Activated CD4-positive, alpha-beta T cell treated with anti-CD3 and anti-CD28 coated beads for 36 hours (primary cell): ENCODE measurements around the gene DNASE1L2. TPM values are rescaled to one million over a fixed set of nuclear protein-coding genes. Genes with fewer than 3 reads are reported as not detected.

Experiments used
- ATAC-seq: fragments of 200-7000 bp; cut with Tn5 transposase; one replicate; pipeline ENCODE4 v1.10.0; 2021; ENCODE audit warnings: mild to moderate bottlenecking, moderate library complexity
- CTCF ChIA-PET: fragments of 350-600 bp; sonication (Branson Sonifier 250); formaldehyde crosslinking; loops from one replicate; lab custom pipeline; 2021; ENCODE audit warnings: antibody characterized with exemption; lab: Charles Lee
- POLR2A ChIA-PET: fragments of 350-600 bp; sonication (Branson Sonifier 250); formaldehyde crosslinking; loops from one replicate; lab custom pipeline; 2021; ENCODE audit warnings: antibody characterized with exemption, inconsistent platforms; lab: Charles Lee
- DNase-seq: peaks from one replicate; pipeline ENCODE4 v3.0.0-alpha.2; 2020
- H3K27ac Mint-ChIP-seq: one replicate; pipeline ENCODE4 v1.8.0; 2021; ENCODE audit warnings: mixed read lengths
- H3K27me3 Mint-ChIP-seq: one replicate; pipeline ENCODE4 v1.8.0; 2021; ENCODE audit warnings: mixed read lengths
- H3K36me3 Mint-ChIP-seq: one replicate; pipeline ENCODE4 v1.8.0; 2021; ENCODE audit warnings: low read depth, mixed read lengths
- H3K4me1 Mint-ChIP-seq: one replicate; pipeline ENCODE4 v1.8.0; 2021; ENCODE audit warnings: mixed read lengths
- H3K4me3 Mint-ChIP-seq: one replicate; pipeline ENCODE4 v1.8.0; 2021; ENCODE audit warnings: mild to moderate bottlenecking, moderate library complexity, mixed read lengths
- H3K9me3 Mint-ChIP-seq: one replicate; pipeline ENCODE4 v1.8.0; 2021; ENCODE audit warnings: low read depth, mixed read lengths
- intact Hi-C, 2 experiments: fragments of 100-400 bp; cut with DNase I in 1 of 2; cut with micrococcal nuclease in 1 of 2; formaldehyde crosslinking; loops; one replicate each; pipeline versions ENCODE4 v1.14.2 to v1.15.1; 2022 to 2024; cut with DNase I, micrococcal nuclease
- total RNA-seq, 2 experiments: library from RNA; stranded (reverse); gene quantifications; one replicate each; pipeline ENCODE4 v1.2.3, GENCODE V29; 2021

The DNASE1L2 gene
- total RNA-seq, 2 experiments from 2014 or later = 0.51 to 0.55 TPM

DNA sequence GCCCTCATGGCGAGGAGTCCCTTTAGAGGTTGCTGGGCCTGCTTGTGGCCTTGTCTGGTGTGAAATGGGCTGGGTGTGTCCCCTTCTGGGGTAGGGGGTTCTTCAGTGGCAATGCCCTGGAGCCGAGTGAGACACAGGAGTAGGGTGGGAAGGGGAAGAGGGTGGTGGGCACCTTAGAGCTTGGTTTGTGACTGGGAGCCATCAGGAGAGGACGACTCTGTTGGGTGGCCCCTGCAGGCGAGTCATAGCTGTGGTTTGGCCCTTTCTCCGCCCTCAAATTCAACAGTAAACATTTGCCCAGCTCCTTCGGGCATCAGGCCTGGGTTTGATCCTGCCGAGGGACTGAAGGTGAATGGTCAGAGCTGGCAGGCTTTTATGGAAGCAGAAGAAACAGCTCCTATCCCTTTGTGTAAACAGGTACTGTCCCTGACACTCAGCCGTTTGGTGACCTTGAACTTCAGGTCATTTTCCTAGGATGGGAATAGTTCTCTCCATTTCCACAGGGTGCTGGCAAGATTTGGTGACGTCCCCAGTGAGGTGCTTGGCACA, 9.9 kb upstream of the DNASE1L2 start:
- Mint-ChIP-seq H3K4me1 (peaks cover 15% of the 10 kb centered on the region), H3K27ac (no peak overlapping the region), H3K27me3 (no peaks in the 10 kb centered on the region), H3K4me3 (no peak overlapping the region), H3K36me3 (peaks cover 18% of the 10 kb centered on the region), H3K9me3 (no peaks in the 10 kb centered on the region)
- intact Hi-C loops = loop anchor here in 1 of 2 experiments (10.0 kb wide), 1 partner anchor 528 kb away; the partner anchor contains the start of gene SRRM2
- ATAC-seq = no peak
- CTCF ChIA-PET = interaction anchor here (0.6 kb wide), 1 partner anchor 32 kb away, joined by 3 read pairs; no protein-coding TSS in a partner anchor
- no peak for DNase-seq
- POLR2A ChIA-PET = no interaction called here

DNA sequence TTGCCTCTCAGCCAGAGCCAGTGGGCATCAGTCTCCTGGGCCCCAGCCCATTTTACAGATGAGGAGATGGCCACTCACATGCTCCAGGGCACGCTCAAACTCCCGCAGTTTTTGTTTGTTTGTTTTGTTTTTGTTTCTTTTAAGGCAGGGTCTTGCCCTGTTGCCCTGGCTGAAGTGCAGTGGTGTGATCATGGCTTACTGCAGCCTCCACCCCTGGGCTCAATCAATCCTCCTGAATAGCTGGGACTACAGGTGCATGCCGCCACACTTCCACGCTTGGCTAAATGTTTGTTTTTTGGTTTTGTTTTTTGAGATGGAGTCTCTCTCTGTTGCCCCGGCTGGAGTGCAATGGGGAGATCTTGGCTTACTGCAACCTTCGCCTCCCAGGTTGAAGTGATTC, 9.3 kb upstream of the DNASE1L2 start:
- DNase-seq (no peak), ATAC-seq (no peak)
- POLR2A ChIA-PET = interaction anchor here (0.8 kb wide), 1 partner anchor 28 kb away, joined by 3 read pairs; no protein-coding TSS in a partner anchor
- CTCF ChIA-PET = no interaction called here
- no peaks in the 10 kb centered on the region for H3K9me3 Mint-ChIP-seq
- no peak overlapping the region for H3K4me3 Mint-ChIP-seq
- intact Hi-C loops = loop anchor here in 1 of 2 experiments (10.0 kb wide), 1 partner anchor 528 kb away; the partner anchor contains the start of gene SRRM2
- H3K27ac Mint-ChIP-seq = no peak overlapping the region
- H3K4me1 Mint-ChIP-seq = peaks cover 15% of the 10 kb centered on the region
- H3K27me3 Mint-ChIP-seq = no peaks in the 10 kb centered on the region
- H3K36me3 Mint-ChIP-seq = peaks cover 19% of the 10 kb centered on the region

DNA sequence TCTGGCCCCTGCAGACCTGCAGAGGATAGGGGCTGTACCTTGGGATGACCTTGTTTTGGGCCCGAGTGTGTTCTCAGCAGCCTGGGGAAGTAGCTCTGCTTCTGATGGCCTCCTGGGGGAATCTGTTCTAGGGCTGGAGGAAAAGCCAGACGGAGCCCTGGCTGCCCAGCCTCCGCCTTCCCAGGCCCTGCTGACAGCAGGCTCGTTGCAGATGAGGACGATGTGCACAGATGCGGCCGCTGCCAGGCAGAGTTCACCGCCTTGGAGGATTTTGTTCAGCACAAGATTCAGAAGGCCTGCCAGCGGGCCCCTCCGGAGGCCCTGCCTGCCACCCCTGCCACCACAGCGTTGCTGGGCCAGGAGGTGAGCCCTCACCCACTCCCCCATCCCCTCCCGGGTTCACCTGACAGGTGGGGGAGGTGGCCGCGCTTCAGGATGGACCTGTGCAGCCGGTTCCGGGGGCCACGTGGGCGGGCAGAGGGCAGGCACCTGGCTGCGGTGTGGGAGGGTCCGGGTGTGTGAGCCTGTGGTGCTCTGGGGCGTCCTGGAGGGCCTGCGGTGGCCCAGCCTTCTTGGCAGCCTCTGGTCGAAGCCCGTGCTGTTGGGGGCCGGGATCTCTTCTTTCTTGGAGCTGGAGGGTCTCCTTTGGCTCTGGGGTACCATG, 8.0 kb upstream of the DNASE1L2 start:
- H3K27ac Mint-ChIP-seq = no peak overlapping the region
- ChIA-PET CTCF (no interaction called here), POLR2A (no interaction called here)
- H3K36me3 Mint-ChIP-seq = peaks cover 20% of the 10 kb centered on the region
- intact Hi-C loops = loop anchor here in 1 of 2 experiments (10.0 kb wide), 1 partner anchor 527 kb away; the partner anchor contains the start of gene SRRM2
- H3K27me3 Mint-ChIP-seq = no peaks in the 10 kb centered on the region
- peaks cover 15% of the 10 kb centered on the region for H3K4me1 Mint-ChIP-seq
- no peaks in the 10 kb centered on the region for H3K9me3 Mint-ChIP-seq
- DNase-seq (no peak), ATAC-seq (no peak)
- H3K4me3 Mint-ChIP-seq = no peak overlapping the region

DNA sequence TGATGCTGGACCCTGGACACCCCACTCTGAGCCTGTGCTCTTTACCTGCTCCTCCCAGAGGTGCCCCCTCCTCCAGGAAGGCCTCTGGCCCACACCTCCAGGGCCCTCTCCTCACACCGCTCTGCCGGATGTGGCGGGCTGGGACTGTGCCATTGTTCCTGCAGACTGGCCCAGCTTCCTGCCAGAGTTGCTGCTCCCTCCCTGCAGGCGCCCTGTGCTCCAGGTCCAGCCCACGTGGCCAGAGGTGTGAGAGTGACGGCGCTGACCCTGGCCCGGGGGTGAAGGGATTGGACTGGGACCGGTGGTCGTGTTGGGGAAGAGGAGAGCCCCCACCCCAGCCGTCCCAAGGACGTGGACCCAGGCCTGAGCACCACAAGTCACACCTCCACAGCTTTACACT, 7.2 kb upstream of the DNASE1L2 start:
- DNase-seq (no peak), ATAC-seq (no peak)
- H3K27me3 Mint-ChIP-seq = no peaks in the 10 kb centered on the region
- H3K4me1 Mint-ChIP-seq = peaks cover 14% of the 10 kb centered on the region
- peaks cover 23% of the 10 kb centered on the region for H3K36me3 Mint-ChIP-seq
- H3K4me3 Mint-ChIP-seq = no peak overlapping the region
- no peak overlapping the region for H3K27ac Mint-ChIP-seq
- ChIA-PET POLR2A (no interaction called here), CTCF (no interaction called here)
- intact Hi-C loops = loop anchor here in 1 of 2 experiments (10.0 kb wide), 1 partner anchor 526 kb away; the partner anchor contains the start of gene SRRM2
- H3K9me3 Mint-ChIP-seq = no peaks in the 10 kb centered on the region

GRCh38 chr16:2229632-2230250, 6.5 kb upstream of the DNASE1L2 start:
- peaks cover 24% of the 10 kb centered on the region for H3K36me3 Mint-ChIP-seq
- no peak for ATAC-seq
- ChIA-PET POLR2A (no interaction called here), CTCF (no interaction called here)
- no peak overlapping the region for H3K27ac Mint-ChIP-seq
- peaks cover 10% of the 10 kb centered on the region for H3K4me1 Mint-ChIP-seq
- H3K4me3 Mint-ChIP-seq = no peak overlapping the region
- DNase-seq = no peak
- H3K9me3 Mint-ChIP-seq = no peaks in the 10 kb centered on the region
- no peaks in the 10 kb centered on the region for H3K27me3 Mint-ChIP-seq
- intact Hi-C loops = loop anchor here in 1 of 2 experiments (10.0 kb wide), 1 partner anchor 525 kb away; the partner anchor contains the start of gene SRRM2

DNA sequence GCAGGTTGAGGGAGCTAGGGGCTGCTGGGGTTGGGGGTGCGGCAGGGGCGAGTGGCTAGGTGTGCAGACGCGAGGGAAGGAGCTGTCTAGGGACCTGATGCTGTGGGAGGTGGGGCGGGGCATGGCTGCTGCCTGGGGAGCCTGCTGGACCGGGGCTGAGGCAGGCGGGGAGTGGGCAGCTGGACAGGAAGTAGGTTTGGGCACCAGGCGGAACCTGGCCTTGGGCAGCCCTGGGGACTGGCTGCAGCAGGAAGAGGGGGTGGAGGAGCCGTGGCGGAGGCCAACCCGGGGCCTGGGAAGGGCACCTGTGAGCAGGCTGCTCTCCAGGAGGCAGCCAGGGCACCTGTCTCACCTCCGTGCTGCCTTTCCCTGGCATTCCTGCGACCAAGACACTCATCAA, 5.9 kb upstream of the DNASE1L2 start:
- Mint-ChIP-seq H3K27ac (no peak overlapping the region), H3K36me3 (peaks cover 29% of the 10 kb centered on the region), H3K27me3 (peaks cover 1% of the 10 kb centered on the region), H3K4me1 (peaks cover 8% of the 10 kb centered on the region), H3K4me3 (no peak overlapping the region), H3K9me3 (no peaks in the 10 kb centered on the region)
- no peak for DNase-seq
- POLR2A ChIA-PET = no interaction called here
- CTCF ChIA-PET = interaction anchor here (0.6 kb wide), 1 partner anchor 188 kb away, joined by 3 read pairs; no protein-coding TSS in a partner anchor
- no peak for ATAC-seq
- intact Hi-C loops = no loop called here

GRCh38 chr16:2231016-2231931, 5.0 kb upstream of the DNASE1L2 start:
- no peak overlapping the region for H3K27ac Mint-ChIP-seq
- H3K4me3 Mint-ChIP-seq = no peak overlapping the region
- intact Hi-C loops = no loop called here
- no peak for ATAC-seq
- H3K9me3 Mint-ChIP-seq = no peaks in the 10 kb centered on the region
- peaks cover 4% of the 10 kb centered on the region for H3K4me1 Mint-ChIP-seq
- H3K27me3 Mint-ChIP-seq = peaks cover 2% of the 10 kb centered on the region
- ChIA-PET CTCF (interaction anchor here (0.6 to 0.7 kb wide), 2 partner anchors 148 to 187 kb away, joined by 3 read pairs; no protein-coding TSS in a partner anchor), POLR2A (no interaction called here)
- DNase-seq = no peak
- H3K36me3 Mint-ChIP-seq = peaks cover 26% of the 10 kb centered on the region

DNA sequence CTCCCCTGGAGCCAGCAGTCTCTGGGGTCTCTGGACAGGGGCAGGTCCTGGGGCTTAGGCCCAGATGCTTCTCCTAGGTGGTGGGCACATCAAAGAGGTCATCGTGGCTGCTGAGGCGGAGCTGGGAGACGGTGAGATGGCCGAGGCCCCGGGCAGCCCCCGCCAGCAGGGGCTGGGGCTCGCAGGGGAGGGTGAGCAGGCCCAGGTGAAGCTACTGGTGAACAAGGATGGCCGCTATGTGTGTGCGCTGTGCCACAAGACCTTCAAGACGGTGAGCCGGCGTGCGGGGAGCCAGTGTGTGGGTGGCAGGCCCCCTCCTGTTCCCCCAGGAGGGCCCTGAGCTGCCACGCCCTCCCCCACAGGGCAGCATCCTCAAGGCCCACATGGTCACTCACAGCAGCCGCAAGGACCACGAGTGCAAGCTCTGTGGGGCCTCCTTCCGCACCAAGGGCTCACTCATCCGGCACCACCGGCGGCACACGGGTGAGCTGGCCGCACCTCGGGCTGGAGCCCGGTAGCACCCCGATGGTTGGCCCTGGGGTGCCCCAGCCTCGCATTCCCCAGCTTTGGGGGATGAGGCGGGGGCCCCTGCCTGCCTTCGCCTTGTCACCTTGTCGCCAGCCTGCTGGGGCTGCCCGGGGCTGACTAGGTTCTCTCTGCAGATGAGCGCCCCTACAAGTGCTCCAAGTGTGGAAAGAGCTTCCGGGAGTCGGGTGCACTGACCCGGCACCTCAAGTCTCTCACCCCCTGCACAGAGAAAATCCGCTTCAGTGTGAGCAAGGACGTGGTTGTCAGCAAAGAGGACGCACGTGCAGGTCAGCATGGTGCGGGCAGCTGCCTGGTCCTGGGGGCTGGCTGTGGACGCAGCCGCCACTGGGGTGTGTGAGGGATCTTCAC, 3.9 kb upstream of the DNASE1L2 start:
- DNase-seq (no peak), ATAC-seq (no peak)
- Mint-ChIP-seq H3K9me3 (no peaks in the 10 kb centered on the region), H3K4me3 (no peak overlapping the region), H3K27ac (no peak overlapping the region), H3K27me3 (peaks cover 2% of the 10 kb centered on the region), H3K4me1 (peaks cover 2% of the 10 kb centered on the region), H3K36me3 (peaks cover 23% of the 10 kb centered on the region)
- intact Hi-C loops = no loop called here
- ChIA-PET POLR2A (interaction anchor here (1.4 kb wide), 1 partner anchor 19 kb away, joined by 4 read pairs; the partner anchor contains the start of gene ECI1), CTCF (no interaction called here)

DNA sequence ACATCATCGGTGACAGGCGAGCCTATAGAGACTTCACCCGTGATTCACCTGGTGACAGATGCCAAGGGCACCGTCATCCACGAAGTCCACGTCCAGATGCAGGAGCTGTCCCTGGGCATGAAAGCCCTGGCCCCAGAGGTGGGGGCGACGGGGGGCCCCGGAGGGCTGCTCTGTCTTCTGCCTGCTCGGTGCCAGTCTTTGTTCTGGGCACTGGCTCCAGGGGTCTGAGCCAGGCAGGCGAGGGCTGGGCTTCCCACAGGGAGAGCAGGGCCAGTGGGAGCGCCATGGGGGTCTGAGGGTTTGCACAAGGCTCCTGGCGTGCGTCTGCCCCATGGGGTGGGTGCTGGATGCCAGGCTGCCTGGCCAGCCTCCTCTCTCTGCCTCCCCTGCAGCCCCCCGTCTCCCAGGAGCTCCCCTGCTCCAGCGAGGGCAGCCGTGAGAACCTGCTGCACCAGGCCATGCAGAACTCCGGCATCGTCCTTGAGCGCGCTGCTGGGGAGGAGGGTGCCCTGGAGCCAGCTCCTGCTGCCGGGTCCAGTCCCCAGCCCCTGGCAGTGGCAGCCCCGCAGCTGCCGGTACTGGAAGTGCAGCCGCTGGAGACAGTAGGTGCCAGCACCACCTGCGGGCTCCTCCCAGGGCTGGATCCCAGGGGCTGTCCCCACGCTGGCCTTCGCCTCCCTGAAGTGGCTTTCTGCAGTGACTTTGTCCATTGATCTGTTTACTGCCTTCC, 3.0 kb upstream of the DNASE1L2 start:
- DNase-seq (no peak), ATAC-seq (no peak)
- Mint-ChIP-seq H3K4me3 (no peak overlapping the region), H3K36me3 (peaks cover 20% of the 10 kb centered on the region), H3K27me3 (peaks cover 2% of the 10 kb centered on the region), H3K27ac (no peak overlapping the region), H3K9me3 (no peaks in the 10 kb centered on the region), H3K4me1 (peaks cover 2% of the 10 kb centered on the region)
- CTCF ChIA-PET = no interaction called here
- intact Hi-C loops = no loop called here
- POLR2A ChIA-PET = interaction anchor here (1.4 kb wide), 1 partner anchor 18 kb away, joined by 4 read pairs; the partner anchor contains the start of gene ECI1
